ENCODE measurements around the gene SMOC2. TPM values are rescaled to one million over a fixed set of nuclear protein-coding genes. Genes with fewer than 3 reads are reported as not detected.
A peak's percentile ranks its signal among the peaks of the same experiment; 100 is the strongest.

Gene SMOC2
- total and polyA plus RNA-seq, 2 donors from 2014 or later, result 6.5 to 13.1 TPM

DNA sequence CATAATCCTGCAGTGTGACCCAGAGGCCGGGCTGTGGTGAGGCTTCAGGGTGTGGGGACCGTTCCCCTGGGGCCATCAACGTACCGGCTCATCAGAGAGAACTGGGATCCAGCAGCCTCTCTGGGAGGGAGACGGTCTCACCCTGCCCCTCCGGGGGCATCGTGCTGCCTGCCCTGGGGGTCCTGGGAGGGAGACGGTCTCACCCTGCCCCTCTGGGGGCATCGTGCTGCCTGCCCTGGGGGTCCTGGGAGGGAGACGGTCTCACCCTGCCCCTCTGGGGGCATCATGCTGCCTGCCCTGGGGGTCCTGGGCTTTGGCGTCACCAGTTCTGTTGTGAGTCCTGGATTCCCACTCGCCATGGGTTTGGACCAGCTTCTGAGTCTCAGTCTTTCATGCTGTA is 17.1 kb downstream of the SMOC2 start:
- DNase-seq (no peak), FAIRE-seq (no peak)

DNA sequence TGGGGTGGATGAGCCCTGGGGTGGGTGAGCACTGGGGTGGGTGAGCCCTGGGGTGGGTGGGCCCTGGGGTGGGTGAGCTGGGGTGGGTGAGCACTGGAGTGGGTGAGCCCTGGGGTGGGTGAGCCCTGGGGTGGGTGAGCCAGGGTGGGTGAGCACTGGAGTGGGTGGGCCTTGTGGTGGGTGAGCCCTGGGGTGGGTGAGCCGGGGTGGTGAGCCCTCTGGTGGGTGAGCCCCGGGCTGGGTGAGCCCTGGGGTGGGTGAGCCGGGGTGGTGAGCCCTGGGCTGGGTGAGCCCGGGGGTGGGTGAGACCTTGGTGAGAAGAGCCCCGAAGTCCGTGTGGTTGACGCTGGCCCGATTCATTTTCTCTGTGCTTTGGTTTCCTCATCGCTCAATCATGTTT is 18.6 kb downstream of the SMOC2 start:
- Histone ChIP-seq H3K9me3 (ENCODE audit: control insufficient read depth in 2 of 3, insufficient read depth in 1 of 3, low read length in 3 of 3) (no peaks in the 10 kb centered on the region), H3K27ac (ENCODE audit: low read depth in 2 of 2, low read length in 2 of 2) (no peak overlapping the region), H3K4me1 (ENCODE audit: control insufficient read depth in 2 of 3, insufficient read depth in 2 of 3, low read depth in 1 of 3, low read length in 3 of 3) (no peaks in the 10 kb centered on the region), H3K4me3 (ENCODE audit: low read length in 3 of 3) (no peak overlapping the region), H3K9ac (ENCODE audit: low read length in 3 of 3) (no peak overlapping the region), H3K36me3 (ENCODE audit: control insufficient read depth in 2 of 3, insufficient read depth in 3 of 3, low read length in 3 of 3) (no peaks in the 10 kb centered on the region), H3K27me3 (ENCODE audit: control insufficient read depth, insufficient read depth, low read length) (no peaks in the 10 kb centered on the region)
- intact Hi-C loops (cut with DNase I), result no loop called here
- TF ChIP-seq, protein P1, sequence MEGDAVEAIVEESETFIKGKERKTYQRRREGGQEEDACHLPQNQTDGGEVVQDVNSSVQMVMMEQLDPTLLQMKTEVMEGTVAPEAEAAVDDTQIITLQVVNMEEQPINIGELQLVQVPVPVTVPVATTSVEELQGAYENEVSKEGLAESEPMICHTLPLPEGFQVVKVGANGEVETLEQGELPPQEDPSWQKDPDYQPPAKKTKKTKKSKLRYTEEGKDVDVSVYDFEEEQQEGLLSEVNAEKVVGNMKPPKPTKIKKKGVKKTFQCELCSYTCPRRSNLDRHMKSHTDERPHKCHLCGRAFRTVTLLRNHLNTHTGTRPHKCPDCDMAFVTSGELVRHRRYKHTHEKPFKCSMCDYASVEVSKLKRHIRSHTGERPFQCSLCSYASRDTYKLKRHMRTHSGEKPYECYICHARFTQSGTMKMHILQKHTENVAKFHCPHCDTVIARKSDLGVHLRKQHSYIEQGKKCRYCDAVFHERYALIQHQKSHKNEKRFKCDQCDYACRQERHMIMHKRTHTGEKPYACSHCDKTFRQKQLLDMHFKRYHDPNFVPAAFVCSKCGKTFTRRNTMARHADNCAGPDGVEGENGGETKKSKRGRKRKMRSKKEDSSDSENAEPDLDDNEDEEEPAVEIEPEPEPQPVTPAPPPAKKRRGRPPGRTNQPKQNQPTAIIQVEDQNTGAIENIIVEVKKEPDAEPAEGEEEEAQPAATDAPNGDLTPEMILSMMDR (IDR thresholded peaks at IDR 0.05; ENCODE audit: borderline replicate concordance, extremely low read depth, insufficient read depth), result no peak
- DNase-seq, result no peak
- FAIRE-seq, result no peak

More for the DNA sequence above, 17.1 kb downstream of the SMOC2 start:
- TF ChIP-seq, protein P1 (IDR thresholded peaks at IDR 0.05; ENCODE audit: borderline replicate concordance, extremely low read depth, insufficient read depth), result no peak
- Histone ChIP-seq H3K27me3 (ENCODE audit: control insufficient read depth, insufficient read depth, low read length) (no peaks in the 10 kb centered on the region), H3K4me1 (ENCODE audit: control insufficient read depth in 2 of 3, insufficient read depth in 2 of 3, low read depth in 1 of 3, low read length in 3 of 3) (no peaks in the 10 kb centered on the region), H3K4me3 (ENCODE audit: low read length in 3 of 3) (no peak overlapping the region), H3K9ac (ENCODE audit: low read length in 3 of 3) (no peak overlapping the region), H3K27ac (ENCODE audit: low read depth in 2 of 2, low read length in 2 of 2) (no peak overlapping the region), H3K36me3 (ENCODE audit: control insufficient read depth in 2 of 3, insufficient read depth in 3 of 3, low read length in 3 of 3) (no peaks in the 10 kb centered on the region), H3K9me3 (ENCODE audit: control insufficient read depth in 2 of 3, insufficient read depth in 1 of 3, low read length in 3 of 3) (no peaks in the 10 kb centered on the region)
- intact Hi-C loops (cut with DNase I), result no loop called here

DNA sequence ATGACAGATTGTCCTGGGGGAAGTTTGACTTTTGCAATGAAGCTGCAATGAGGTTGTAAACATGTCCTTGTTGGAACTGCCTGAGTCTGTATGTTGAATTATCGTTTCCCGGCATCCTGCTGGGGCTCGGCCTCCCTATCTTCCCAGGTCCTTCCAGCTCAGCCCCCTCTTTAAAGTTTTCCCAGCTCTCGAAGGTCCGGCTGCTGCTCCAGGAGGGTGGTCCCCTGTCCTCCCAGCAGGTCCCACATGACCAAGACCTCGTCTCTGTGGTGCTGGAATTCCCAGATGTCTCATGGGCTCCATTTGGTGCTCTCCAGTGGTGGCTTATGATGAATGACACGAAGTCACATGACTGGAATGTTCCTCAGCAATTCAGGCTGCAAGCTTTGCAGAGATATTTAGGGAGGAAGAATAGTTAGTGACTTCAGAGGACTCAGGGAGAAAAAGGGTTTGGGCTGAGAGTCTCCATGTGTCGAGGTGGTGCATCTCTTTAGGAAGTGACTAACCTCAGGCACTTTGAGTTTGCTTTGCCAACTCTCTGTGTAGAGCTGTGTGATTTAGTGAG is 21.4 kb downstream of the SMOC2 start:
- no peak for FAIRE-seq
- Histone ChIP-seq H3K9ac (ENCODE audit: low read length in 3 of 3) (no peak overlapping the region), H3K36me3 (ENCODE audit: control insufficient read depth in 2 of 3, insufficient read depth in 3 of 3, low read length in 3 of 3) (no peaks in the 10 kb centered on the region), H3K27ac (ENCODE audit: low read depth in 2 of 2, low read length in 2 of 2) (no peak overlapping the region), H3K27me3 (ENCODE audit: control insufficient read depth, insufficient read depth, low read length) (no peaks in the 10 kb centered on the region), H3K9me3 (ENCODE audit: control insufficient read depth in 2 of 3, insufficient read depth in 1 of 3, low read length in 3 of 3) (no peaks in the 10 kb centered on the region), H3K4me1 (ENCODE audit: control insufficient read depth in 2 of 3, insufficient read depth in 2 of 3, low read depth in 1 of 3, low read length in 3 of 3) (no peaks in the 10 kb centered on the region), H3K4me3 (ENCODE audit: low read length in 3 of 3) (no peak overlapping the region)
- peak in 1 of 5 donors; percentile 65 for DNase-seq
- intact Hi-C loops (cut with DNase I), result no loop called here
- TF ChIP-seq, protein P1 (IDR thresholded peaks at IDR 0.05; ENCODE audit: borderline replicate concordance, extremely low read depth, insufficient read depth), result no peak

DNA sequence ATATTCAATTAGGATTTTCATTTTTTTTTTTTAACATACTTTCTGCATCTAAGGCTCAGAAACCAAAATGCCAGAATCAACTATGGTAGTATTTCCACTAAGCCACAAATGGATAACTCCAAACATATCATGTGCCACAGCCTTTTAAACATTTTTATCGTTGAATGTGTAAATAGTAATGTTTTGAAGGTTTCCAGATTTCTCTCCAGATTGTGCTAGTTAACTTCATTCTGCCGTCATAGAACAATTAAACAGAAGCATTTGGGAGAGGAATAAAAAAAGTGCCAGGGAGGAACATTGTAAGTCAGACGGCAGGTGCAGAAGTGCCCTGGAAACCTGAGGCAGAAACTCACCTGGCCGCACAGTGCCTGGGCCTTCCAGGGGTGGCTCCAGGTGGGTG is 23.6 kb downstream of the SMOC2 start:
- Histone ChIP-seq H3K4me3 (ENCODE audit: low read length in 3 of 3) (no peak overlapping the region), H3K9me3 (ENCODE audit: control insufficient read depth in 2 of 3, insufficient read depth in 1 of 3, low read length in 3 of 3) (no peaks in the 10 kb centered on the region), H3K27me3 (ENCODE audit: control insufficient read depth, insufficient read depth, low read length) (no peaks in the 10 kb centered on the region), H3K27ac (ENCODE audit: low read depth in 2 of 2, low read length in 2 of 2) (no peak overlapping the region), H3K4me1 (ENCODE audit: control insufficient read depth in 2 of 3, insufficient read depth in 2 of 3, low read depth in 1 of 3, low read length in 3 of 3) (no peaks in the 10 kb centered on the region), H3K36me3 (ENCODE audit: control insufficient read depth in 2 of 3, insufficient read depth in 3 of 3, low read length in 3 of 3) (no peaks in the 10 kb centered on the region), H3K9ac (ENCODE audit: low read length in 3 of 3) (no peak overlapping the region)
- intact Hi-C loops (cut with DNase I), result no loop called here
- TF ChIP-seq, protein P1 (IDR thresholded peaks at IDR 0.05; ENCODE audit: borderline replicate concordance, extremely low read depth, insufficient read depth), result no peak
- FAIRE-seq (no peak), DNase-seq (no peak)
